Caco-2 (cell line): Measurements from ENCODE around the gene MLH3. TPM values are rescaled to one million over a fixed set of nuclear protein-coding genes. Genes with fewer than 3 reads are reported as not detected.

ENCODE experiments used
- BruUV-seq: library from RNA; stranded (reverse); fragments of 400-500 nt; replicated peaks from 2 replicates; lab custom pipeline; 2021; lab: Mats Ljungman, UMichigan
- CTCF ChIA-PET: fragments of 300-600 bp; sonication (Branson Sonifier 250); formaldehyde crosslinking; loops from one replicate; lab custom pipeline; 2022; ENCODE audit warnings: antibody characterized with exemption; lab: Charles Lee
- POLR2A ChIA-PET: fragments of 300-600 bp; sonication (Branson Sonifier 250); formaldehyde crosslinking; loops from one replicate; lab custom pipeline; 2022; ENCODE audit warnings: antibody characterized with exemption; lab: Charles Lee
- DNase-seq, 2 experiments: peaks; one replicate each; pipeline versions ENCODE4 v3.0.0 to v3.0.0-alpha.2; 2020 to 2022
- H3K27me3 ChIP-seq: replicated peaks from 2 replicates; pipeline ENCODE4 v1.6.0; 2011; ENCODE audit warnings: low read length; ENCODE audit not compliant: control insufficient read depth, insufficient read depth
- H3K36me3 ChIP-seq: 2 replicates; pipeline ENCODE4 v1.5.1; 2011; ENCODE audit warnings: low read length; ENCODE audit not compliant: control insufficient read depth, insufficient read depth
- H3K4me1 ChIP-seq: fragments of 250-450 bp; sonication (Bioruptor Pico); 2 replicates; pipeline ENCODE4 v1.5.1; 2020; ENCODE audit warnings: mild to moderate bottlenecking
- H3K4me3 ChIP-seq: 2 replicates; pipeline ENCODE4 v1.5.1; 2011; ENCODE audit warnings: low read depth, mild to moderate bottlenecking, control low read depth, low read length
- H3K9me3 ChIP-seq: fragments of 250-450 bp; sonication (Bioruptor Pico); 2 replicates; pipeline ENCODE4 v1.5.1; 2020; ENCODE audit warnings: mild to moderate bottlenecking, moderate library complexity
- H3K27ac Mint-ChIP-seq: one replicate; pipeline ENCODE4 v1.8.0; 2022; ENCODE audit warnings: mixed read lengths; ENCODE audit not compliant: unreplicated experiment
- H3K27me3 Mint-ChIP-seq: one replicate; pipeline ENCODE4 v1.8.0; 2022; ENCODE audit warnings: mixed read lengths; ENCODE audit not compliant: insufficient read depth, unreplicated experiment
- H3K36me3 Mint-ChIP-seq: one replicate; pipeline ENCODE4 v1.8.0; 2022; ENCODE audit warnings: mild to moderate bottlenecking, mixed read lengths; ENCODE audit not compliant: insufficient read depth, unreplicated experiment
- H3K4me1 Mint-ChIP-seq: one replicate; pipeline ENCODE4 v1.8.0; 2022; ENCODE audit warnings: low read depth, mixed read lengths; ENCODE audit not compliant: unreplicated experiment
- H3K4me3 Mint-ChIP-seq: one replicate; pipeline ENCODE4 v1.8.0; 2022; ENCODE audit warnings: mild to moderate bottlenecking, moderate library complexity, mixed read lengths; ENCODE audit not compliant: unreplicated experiment
- H3K9me3 Mint-ChIP-seq: one replicate; pipeline ENCODE4 v1.8.0; 2022; ENCODE audit warnings: mixed read lengths; ENCODE audit not compliant: unreplicated experiment
- intact Hi-C: fragments of 100-400 bp; cut with micrococcal nuclease; formaldehyde crosslinking; loops from one replicate; pipeline ENCODE4 v1.10.0; 2022; ENCODE audit not compliant: unreplicated experiment
- total RNA-seq: library from RNA; stranded (reverse); gene quantifications from 2 replicates; pipeline ENCODE4 v1.2.3, GENCODE V29; 2022
- TF ChIP-seq, protein P1 (sequence below), 2 experiments: fragments of 200-600 bp in 1 of 2; IDR thresholded peaks; 1 replicate in 1 of 2; 2 replicates in 1 of 2; pipeline versions ENCODE4 v1.5.1 to v1.8.0; 2011 to 2022; ENCODE audit warnings: antibody characterized with exemption in 1 of 2, control low read depth in 1 of 2, inconsistent platforms in 1 of 2, low read depth in 1 of 2, low read length in 1 of 2, mild to moderate bottlenecking in 1 of 2, moderate library complexity in 1 of 2; ENCODE audit not compliant: insufficient read depth in 1 of 2, severe bottlenecking in 1 of 2, unreplicated experiment in 1 of 2

Gene MLH3
- total RNA-seq, 1 experiment from 2014 or later = 24.5 TPM

DNA sequence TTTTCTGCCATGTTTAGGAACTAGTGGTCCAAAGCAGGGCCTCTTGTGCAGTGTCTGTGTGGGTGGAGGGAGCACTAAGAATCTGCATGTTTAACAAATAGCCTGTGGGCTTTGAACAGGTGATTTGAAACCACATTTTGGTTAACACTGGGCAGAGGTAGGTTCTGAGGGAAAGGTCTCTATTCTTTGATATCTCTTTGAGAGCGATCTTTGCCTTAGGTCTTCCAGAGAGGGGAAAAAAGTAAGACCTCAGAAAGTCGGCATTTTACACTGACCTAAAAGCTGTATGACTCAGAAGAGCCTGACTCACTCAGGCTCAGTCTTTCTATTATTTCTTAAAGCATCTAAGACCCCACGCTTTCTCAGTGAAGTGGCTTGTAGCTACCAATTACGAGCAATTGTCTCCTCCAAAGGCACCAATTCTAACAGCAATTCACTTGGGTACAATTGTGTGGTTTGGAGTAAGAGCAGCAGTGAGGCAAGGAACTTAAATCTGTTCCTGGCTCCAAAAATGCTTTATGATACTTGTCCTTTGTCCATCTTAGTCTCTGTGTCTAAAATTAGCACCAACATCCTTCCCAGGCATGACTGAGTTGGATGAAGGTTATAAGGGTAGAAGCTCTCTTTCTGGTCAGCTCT lies 39.8 kb downstream of the MLH3 start:
- no peak for DNase-seq
- no peaks in the 10 kb centered on the region for H3K27me3 ChIP-seq
- CTCF ChIA-PET = interaction anchor here (1.2 kb wide), 1 partner anchor 88 kb away, joined by 3 read pairs; the partner anchor contains the start of gene RPS6KL1
- BruUV-seq = no TSS peak
- no peaks in the 10 kb centered on the region for H3K27me3 Mint-ChIP-seq
- intact Hi-C loops = no loop called here
- peaks cover 5% of the 10 kb centered on the region for H3K36me3 ChIP-seq
- H3K4me1 Mint-ChIP-seq = no peaks in the 10 kb centered on the region
- H3K27ac Mint-ChIP-seq = no peak overlapping the region
- H3K36me3 Mint-ChIP-seq = peaks cover 56% of the 10 kb centered on the region
- no peak overlapping the region for H3K4me3 ChIP-seq
- TF ChIP-seq, protein P1, sequence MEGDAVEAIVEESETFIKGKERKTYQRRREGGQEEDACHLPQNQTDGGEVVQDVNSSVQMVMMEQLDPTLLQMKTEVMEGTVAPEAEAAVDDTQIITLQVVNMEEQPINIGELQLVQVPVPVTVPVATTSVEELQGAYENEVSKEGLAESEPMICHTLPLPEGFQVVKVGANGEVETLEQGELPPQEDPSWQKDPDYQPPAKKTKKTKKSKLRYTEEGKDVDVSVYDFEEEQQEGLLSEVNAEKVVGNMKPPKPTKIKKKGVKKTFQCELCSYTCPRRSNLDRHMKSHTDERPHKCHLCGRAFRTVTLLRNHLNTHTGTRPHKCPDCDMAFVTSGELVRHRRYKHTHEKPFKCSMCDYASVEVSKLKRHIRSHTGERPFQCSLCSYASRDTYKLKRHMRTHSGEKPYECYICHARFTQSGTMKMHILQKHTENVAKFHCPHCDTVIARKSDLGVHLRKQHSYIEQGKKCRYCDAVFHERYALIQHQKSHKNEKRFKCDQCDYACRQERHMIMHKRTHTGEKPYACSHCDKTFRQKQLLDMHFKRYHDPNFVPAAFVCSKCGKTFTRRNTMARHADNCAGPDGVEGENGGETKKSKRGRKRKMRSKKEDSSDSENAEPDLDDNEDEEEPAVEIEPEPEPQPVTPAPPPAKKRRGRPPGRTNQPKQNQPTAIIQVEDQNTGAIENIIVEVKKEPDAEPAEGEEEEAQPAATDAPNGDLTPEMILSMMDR (IDR thresholded peaks at IDR 0.05; ENCODE audit: insufficient read depth in 1 of 2, low read depth in 1 of 2, low read length in 1 of 2, severe bottlenecking in 1 of 2, unreplicated experiment in 1 of 2) = no peak
- no peaks in the 10 kb centered on the region for H3K4me1 ChIP-seq
- POLR2A ChIA-PET = no interaction called here
- H3K4me3 Mint-ChIP-seq = no peak overlapping the region
- no peaks in the 10 kb centered on the region for H3K9me3 ChIP-seq
- H3K9me3 Mint-ChIP-seq = no peaks in the 10 kb centered on the region

GRCh38 chr14:75010472-75011093 lies 40.7 kb downstream of the MLH3 start:
- H3K27me3 ChIP-seq = no peaks in the 10 kb centered on the region
- TF ChIP-seq, protein P1 (IDR thresholded peaks at IDR 0.05; ENCODE audit: insufficient read depth in 1 of 2, low read depth in 1 of 2, low read length in 1 of 2, severe bottlenecking in 1 of 2, unreplicated experiment in 1 of 2) = no peak
- no peaks in the 10 kb centered on the region for H3K9me3 ChIP-seq
- DNase-seq = no peak
- Mint-ChIP-seq H3K27me3 (no peaks in the 10 kb centered on the region), H3K36me3 (peaks cover 52% of the 10 kb centered on the region), H3K27ac (no peak overlapping the region), H3K4me3 (no peak overlapping the region), H3K9me3 (no peaks in the 10 kb centered on the region), H3K4me1 (no peaks in the 10 kb centered on the region)
- no TSS peak for BruUV-seq
- ChIA-PET POLR2A (no interaction called here), CTCF (no interaction called here)
- intact Hi-C loops = no loop called here
- peaks cover 6% of the 10 kb centered on the region for H3K36me3 ChIP-seq
- no peak overlapping the region for H3K4me3 ChIP-seq
- H3K4me1 ChIP-seq = no peaks in the 10 kb centered on the region

DNA sequence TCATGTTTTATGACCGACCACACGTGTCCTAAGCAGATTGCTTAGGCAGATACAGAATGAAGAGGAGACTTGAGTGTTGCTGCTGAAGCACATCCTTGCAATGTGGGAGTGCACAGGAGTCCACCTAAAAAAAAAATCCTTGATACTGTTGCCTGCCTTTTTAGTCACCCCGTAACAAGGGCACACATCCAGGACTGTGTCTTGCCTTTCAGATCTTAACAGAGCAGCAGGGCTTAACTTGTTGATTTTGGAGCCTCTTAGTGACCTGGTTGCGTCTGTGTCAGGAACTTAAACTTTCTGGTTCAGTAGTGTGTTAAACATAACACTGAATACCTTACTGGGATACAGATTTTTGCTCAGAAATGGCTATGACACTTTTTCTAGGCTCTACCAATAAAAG lies 42.1 kb downstream of the MLH3 start:
- TF ChIP-seq, protein P1 (IDR thresholded peaks at IDR 0.05; ENCODE audit: insufficient read depth in 1 of 2, low read depth in 1 of 2, low read length in 1 of 2, severe bottlenecking in 1 of 2, unreplicated experiment in 1 of 2) = no peak
- H3K27me3 ChIP-seq = no peaks in the 10 kb centered on the region
- ChIA-PET POLR2A (no interaction called here), CTCF (no interaction called here)
- no TSS peak for BruUV-seq
- intact Hi-C loops = no loop called here
- no peaks in the 10 kb centered on the region; the same call in 1 of the 2 replicates for H3K4me1 ChIP-seq
- Mint-ChIP-seq H3K27me3 (no peaks in the 10 kb centered on the region), H3K9me3 (no peaks in the 10 kb centered on the region), H3K36me3 (peaks cover 59% of the 10 kb centered on the region), H3K27ac (no peak overlapping the region), H3K4me1 (no peaks in the 10 kb centered on the region), H3K4me3 (no peak overlapping the region)
- no peak overlapping the region for H3K4me3 ChIP-seq
- peaks cover 5% of the 10 kb centered on the region for H3K36me3 ChIP-seq
- H3K9me3 ChIP-seq = no peaks in the 10 kb centered on the region
- no peak for DNase-seq
